H1 (cell line): ENCODE data around the gene HAND1. TPM values are rescaled to one million over a fixed set of nuclear protein-coding genes. Genes with fewer than 3 reads are reported as not detected.
A peak's percentile ranks its signal among the peaks of the same experiment; 100 is the strongest.

Experiments
- CTCF ChIA-PET: fragments of 300-600 bp; sonication (Branson Sonifier 250); formaldehyde crosslinking; loops from one replicate; lab custom pipeline; 2021; ENCODE audit not compliant: partially characterized antibody; lab: Charles Lee
- POLR2A ChIA-PET: fragments of 300-600 bp; sonication (Branson Sonifier 250); formaldehyde crosslinking; loops from one replicate; lab custom pipeline; 2021; ENCODE audit warnings: inconsistent platforms; ENCODE audit not compliant: partially characterized antibody; lab: Charles Lee
- DNase-seq, 2 experiments: peaks; one replicate each; pipeline versions ENCODE4 v3.0.0 to v3.0.0-alpha.2; 2010 to 2022; ENCODE audit warnings: low spot score in 2 of 2, low read depth in 1 of 2, mixed read lengths in 1 of 2
- FAIRE-seq: peaks from 2 replicates; lab custom pipeline; 2011; peaks lifted over from hg19 to GRCh38; lab: Jason Lieb, UNC
- H2AFZ ChIP-seq: 2 replicates; pipeline ENCODE4 v1.8.1; 2012; ENCODE audit warnings: low read length, inconsistent platforms
- H2AK5ac ChIP-seq: 2 replicates; pipeline ENCODE4 v1.6.1; 2013; ENCODE audit warnings: low read depth, low read length
- H2BK120ac ChIP-seq: replicated peaks from 2 replicates; pipeline ENCODE3; 2013; ENCODE audit warnings: low read depth, low read length, inconsistent platforms
- H2BK12ac ChIP-seq: 2 replicates; pipeline ENCODE4 v1.6.1; 2013; ENCODE audit warnings: low read depth, low read length
- H2BK15ac ChIP-seq: 2 replicates; pipeline ENCODE4 v1.6.1; 2013; ENCODE audit warnings: low read length
- H2BK20ac ChIP-seq: 2 replicates; pipeline ENCODE4 v1.6.1; 2013; ENCODE audit warnings: low read length
- H2BK5ac ChIP-seq: 2 replicates; pipeline ENCODE4 v1.6.1; 2013; ENCODE audit warnings: low read depth, low read length
- H3K14ac ChIP-seq: 2 replicates; pipeline ENCODE4 v1.6.1; 2013; ENCODE audit warnings: inconsistent platforms; ENCODE audit not compliant: insufficient read length
- H3K18ac ChIP-seq: 2 replicates; pipeline ENCODE4 v1.6.1; 2013; ENCODE audit warnings: low read length; ENCODE audit errors: extremely low read depth
- H3K23ac ChIP-seq: 2 replicates; pipeline ENCODE4 v1.6.1; 2013; ENCODE audit warnings: inconsistent platforms; ENCODE audit not compliant: insufficient read length
- H3K23me2 ChIP-seq: 2 replicates; pipeline ENCODE4 v1.6.1; 2013; ENCODE audit warnings: low read depth, low read length
- H3K27ac ChIP-seq: 2 replicates; pipeline ENCODE4 v1.6.1; 2011; ENCODE audit warnings: low read depth, low read length, inconsistent platforms
- H3K27me3 ChIP-seq, 4 experiments: replicated peaks in 1 of 4; 1 replicate in 1 of 4; 2 replicates in 3 of 4; pipeline versions ENCODE4 v1.6.1 to v1.8.1; 2011 to 2013; ENCODE audit warnings: low read length in 3 of 4, mild to moderate bottlenecking in 3 of 4, inconsistent platforms in 2 of 4, mixed read lengths in 2 of 4, moderate library complexity in 1 of 4; ENCODE audit not compliant: control insufficient read depth in 3 of 4, insufficient read depth in 3 of 4; ENCODE audit errors: extremely low read depth in 1 of 4
- H3K36me3 ChIP-seq, 4 experiments: 2 replicates each; pipeline versions ENCODE4 v1.6.1 to v1.8.1; 2011 to 2013; ENCODE audit warnings: mild to moderate bottlenecking in 4 of 4, low read length in 3 of 4, moderate library complexity in 2 of 4, control low read depth in 1 of 4, inconsistent platforms in 1 of 4; ENCODE audit not compliant: insufficient read depth in 4 of 4, control insufficient read depth in 2 of 4
- H3K4ac ChIP-seq: replicated peaks from 2 replicates; pipeline ENCODE3; 2013; ENCODE audit warnings: low read length, low read depth, mixed read lengths, inconsistent platforms; ENCODE audit not compliant: insufficient read length
- H3K4me1 ChIP-seq, 4 experiments: replicated peaks in 1 of 4; 1 replicate in 1 of 4; 2 replicates in 3 of 4; pipeline versions ENCODE4 v1.6.1 to v1.8.1; 2011 to 2013; ENCODE audit warnings: low read length in 3 of 4, inconsistent platforms in 2 of 4, mixed read lengths in 1 of 4; ENCODE audit not compliant: insufficient read depth in 4 of 4, control insufficient read depth in 3 of 4
- H3K4me2 ChIP-seq, 2 experiments: 2 replicates each; pipeline versions ENCODE4 v1.6.1 to v1.8.1; 2011 to 2013; ENCODE audit warnings: low read depth in 2 of 2, low read length in 2 of 2, control low read depth in 1 of 2, inconsistent platforms in 1 of 2, mild to moderate bottlenecking in 1 of 2; ENCODE audit not compliant: insufficient read depth in 1 of 2
- H3K4me3 ChIP-seq, 4 experiments: fragments of 200-600, 300-600 bp in 1 of 4; sonication (generic), shearing (Covaris generic), sonication (Bioruptor Twin) in 1 of 4; 2 replicates each; pipeline versions ENCODE4 v1.5.1 to v1.8.1; 2011 to 2016; ENCODE audit warnings: low read length in 4 of 4, low read depth in 3 of 4, control low read depth in 2 of 4, inconsistent platforms in 2 of 4, mild to moderate bottlenecking in 2 of 4, mixed read lengths in 1 of 4, moderate library complexity in 1 of 4; ENCODE audit not compliant: insufficient read depth in 2 of 4; ENCODE audit errors: extremely low read depth in 1 of 4
- H3K56ac ChIP-seq: replicated peaks from 2 replicates; pipeline ENCODE3; 2013; ENCODE audit warnings: low read depth, mild to moderate bottlenecking, mixed read lengths, low read length, inconsistent platforms; ENCODE audit not compliant: insufficient read length
- H3K79me1 ChIP-seq: 2 replicates; pipeline ENCODE4 v1.6.1; 2013; ENCODE audit warnings: low read depth, low read length, control low read depth
- H3K79me2 ChIP-seq, 2 experiments: 2 replicates each; pipeline versions ENCODE4 v1.6.1 to v1.8.1; 2012 to 2013; ENCODE audit warnings: low read length in 2 of 2, mild to moderate bottlenecking in 2 of 2, inconsistent platforms in 1 of 2; ENCODE audit not compliant: insufficient read depth in 2 of 2, control insufficient read depth in 1 of 2
- H3K9ac ChIP-seq, 4 experiments: replicated peaks in 1 of 4; 1 replicate in 1 of 4; 2 replicates in 3 of 4; pipeline versions ENCODE4 v1.6.1 to v1.8.1; 2011 to 2013; ENCODE audit warnings: low read depth in 3 of 4, low read length in 3 of 4, control low read depth in 2 of 4, mild to moderate bottlenecking in 2 of 4, moderate library complexity in 2 of 4, inconsistent platforms in 1 of 4; ENCODE audit errors: extremely low read depth in 1 of 4
- H3K9me3 ChIP-seq, 2 experiments: 2 replicates each; pipeline versions ENCODE4 v1.6.1 to v1.8.1; 2012 to 2013; ENCODE audit warnings: mild to moderate bottlenecking in 2 of 2, moderate library complexity in 2 of 2, control low read depth in 1 of 2, inconsistent platforms in 1 of 2, low read depth in 1 of 2, low read length in 1 of 2, mixed read lengths in 1 of 2; ENCODE audit not compliant: insufficient read depth in 2 of 2
- H4K20me1 ChIP-seq, 2 experiments: replicated peaks in 1 of 2; 2 replicates each; pipeline versions ENCODE3 to v1.8.1; 2011 to 2013; ENCODE audit warnings: inconsistent platforms in 2 of 2, low read length in 2 of 2, mild to moderate bottlenecking in 1 of 2; ENCODE audit not compliant: insufficient read depth in 2 of 2, control insufficient read depth in 1 of 2
- H4K5ac ChIP-seq: 2 replicates; pipeline ENCODE4 v1.6.1; 2013; ENCODE audit warnings: low read length, low read depth, mixed read lengths, inconsistent platforms; ENCODE audit not compliant: insufficient read length
- H4K8ac ChIP-seq: 2 replicates; pipeline ENCODE4 v1.8.0; 2013; ENCODE audit warnings: mild to moderate bottlenecking, moderate library complexity, low read length, inconsistent platforms; ENCODE audit not compliant: insufficient read depth; ENCODE audit errors: extremely low read depth
- H4K91ac ChIP-seq: replicated peaks from 2 replicates; pipeline ENCODE3; 2013; ENCODE audit warnings: low read length, mixed read lengths, inconsistent platforms; ENCODE audit not compliant: insufficient read length
- POU5F1 ChIP-seq: IDR thresholded peaks from 2 replicates; pipeline ENCODE4 v1.6.1; 2011; ENCODE audit warnings: low read depth, mild to moderate bottlenecking, low read length, moderate library complexity
- RNF2 ChIP-seq: fragments of 200-900, 300-1000 bp; sonication (generic); IDR thresholded peaks from 2 replicates; pipeline ENCODE4 v1.7.1; 2016; ENCODE audit warnings: borderline replicate concordance, low read depth, mild to moderate bottlenecking, antibody characterized with exemption, low read length; ENCODE audit not compliant: poor library complexity, severe bottlenecking; ENCODE audit errors: missing control alignments
- WGBS, 2 experiments: shearing (Covaris generic) in 1 of 2; methylation state at CpG; one replicate each; pipeline versions ENCODE4 v1.1.6 to v1.1.7; 2013 to 2015; ENCODE audit warnings: low lambda C conversion rate in 2 of 2, mixed read lengths in 2 of 2, inconsistent platforms in 1 of 2, low coverage in 1 of 2, missing lambda C conversion rate in 1 of 2; ENCODE audit not compliant: insufficient replicate concordance in 2 of 2, insufficient coverage in 1 of 2, insufficient read length in 1 of 2; ENCODE audit errors: extremely low coverage in 1 of 2, missing lambda C conversion rate in 1 of 2; 5-methylcytosine and 5-hydroxymethylcytosine counted together
- polyA plus RNA-seq, 7 experiments: library from polyadenylated mRNA; depleted of rRNA in 3 of 7; stranded (reverse) in 5 of 7; unstranded in 2 of 7; fragments of >200 nt in 5 of 7; fragments of 200-250 nt in 2 of 7; gene quantifications; 1 replicate in 5 of 7; 2 replicates in 1 of 7; 4 replicates in 1 of 7; pipeline versions ENCODE4 v1.2.1 to v1.2.3, GENCODE V29; 2011 to 2013; ENCODE audit warnings: missing spikeins in 2 of 7, mixed read lengths in 2 of 7
- total RNA-seq: library from RNA; stranded (reverse); fragmentation: NEBNext Ultra II Directional; extraction: Animal tissue kit (Norgen Biotek cat#: 25700); gene quantifications from 2 replicates; pipeline ENCODE4 v1.2.1, GENCODE V29; 2021

The HAND1 gene
- total and polyA plus RNA-seq, 2 of the 8 experiments (the other 6 are each of a cell fraction or from before 2014, with no cell fraction given), result 0.06 TPM; not detected in 1

GRCh38 chr5:154481584-154482381 is 3.8 kb upstream of the HAND1 start:
- no peak overlapping the region for H2BK20ac ChIP-seq
- DNase-seq, result no peak

More at GRCh38 chr5:154481584-154482381, 3.8 kb upstream of the HAND1 start:
- Histone ChIP-seq H2BK15ac (peak overlapping the region; percentile 22; the same call in 1 of the 2 replicates), H2BK12ac (peak overlapping the region; percentile 42; the same call in 1 of the 2 replicates), H3K18ac (no peak overlapping the region; the same call in 1 of the 2 replicates), H2BK5ac (no peak overlapping the region), H3K14ac (no peak overlapping the region), H3K36me3 (peaks cover 0 to 4% (median 0%) of the 10 kb centered on the region in 4 experiments; a peak in 1 of 8 replicates), H3K9ac (no peak overlapping the region), H3K79me2 (no peaks in the 10 kb centered on the region), H2AK5ac (no peak overlapping the region)
- no peak for FAIRE-seq
- TF ChIP-seq RNF2, result peak; percentile 30
- no peak for TF ChIP-seq POU5F1
- TF ChIP-seq, all 59 proteins: peak for 1
- Histone ChIP-seq H3K27ac (no peak overlapping the region), H3K23ac (no peak overlapping the region), H4K5ac (no peak overlapping the region), H3K27me3 (peaks cover 95 to 100% (median 98%) of the 10 kb centered on the region in 4 experiments), H3K4me3 (peak overlapping the region in 1 of 4 experiments; percentile 35; a peak in 1 of 8 replicates), H4K8ac (no peak overlapping the region), H4K91ac (no peak overlapping the region), H2BK120ac (no peak overlapping the region), H4K20me1 (peaks cover 13 to 47% of the 10 kb centered on the region in 2 experiments), H3K79me1 (no peaks in the 10 kb centered on the region), H3K4me1 (peaks cover 26 to 66% (median 40%) of the 10 kb centered on the region in 4 experiments), H3K4me2 (peak overlapping the region; percentile 58 to 79; a peak in 3 of 4 replicates), H3K56ac (no peak overlapping the region), H3K9me3 (no peaks in the 10 kb centered on the region), H2AFZ (no peak overlapping the region), H3K4ac (no peak overlapping the region), H3K23me2 (peaks cover 7% of the 10 kb centered on the region; the same call in 1 of the 2 replicates)
- ChIA-PET POLR2A (no interaction called here), CTCF (interaction anchor here (0.8 to 6.4 kb wide), 6 partner anchors 8 to 129 kb away, joined by 3 to 61 read pairs (median 17); no protein-coding TSS in a partner anchor)
- WGBS, 2 experiments, result 8% methylated on average over 11 of the region's 11 CpGs; no CpG with 5 or more reads in 1 of the 2 experiments
